ENCODE data around the gene SLC24A2.

The SLC24A2 gene

DNA sequence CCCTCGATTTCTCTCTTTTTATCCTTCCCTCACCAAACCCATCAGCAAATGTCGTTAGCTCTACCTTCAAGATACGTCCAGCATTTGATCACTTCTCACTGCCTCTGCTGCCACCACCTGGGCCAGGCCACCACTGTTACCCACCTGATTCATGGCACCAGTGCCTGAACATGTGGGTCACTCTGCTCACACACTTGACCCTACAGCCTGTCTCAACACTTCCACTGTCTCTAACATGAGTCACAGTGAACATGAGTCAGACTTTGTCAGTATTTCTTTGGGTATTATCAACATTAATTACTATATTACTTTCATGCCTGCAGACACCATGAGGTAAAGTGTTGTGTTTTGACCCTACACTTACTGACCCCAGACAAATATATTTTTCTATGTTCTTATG lies 19.6 kb downstream of the SLC24A2 start:
- no peak overlapping the region for H3K4me3 ChIP-seq (ENCODE audit: control insufficient read depth, low read depth, low read length)
- TF ChIP-seq, protein P1, sequence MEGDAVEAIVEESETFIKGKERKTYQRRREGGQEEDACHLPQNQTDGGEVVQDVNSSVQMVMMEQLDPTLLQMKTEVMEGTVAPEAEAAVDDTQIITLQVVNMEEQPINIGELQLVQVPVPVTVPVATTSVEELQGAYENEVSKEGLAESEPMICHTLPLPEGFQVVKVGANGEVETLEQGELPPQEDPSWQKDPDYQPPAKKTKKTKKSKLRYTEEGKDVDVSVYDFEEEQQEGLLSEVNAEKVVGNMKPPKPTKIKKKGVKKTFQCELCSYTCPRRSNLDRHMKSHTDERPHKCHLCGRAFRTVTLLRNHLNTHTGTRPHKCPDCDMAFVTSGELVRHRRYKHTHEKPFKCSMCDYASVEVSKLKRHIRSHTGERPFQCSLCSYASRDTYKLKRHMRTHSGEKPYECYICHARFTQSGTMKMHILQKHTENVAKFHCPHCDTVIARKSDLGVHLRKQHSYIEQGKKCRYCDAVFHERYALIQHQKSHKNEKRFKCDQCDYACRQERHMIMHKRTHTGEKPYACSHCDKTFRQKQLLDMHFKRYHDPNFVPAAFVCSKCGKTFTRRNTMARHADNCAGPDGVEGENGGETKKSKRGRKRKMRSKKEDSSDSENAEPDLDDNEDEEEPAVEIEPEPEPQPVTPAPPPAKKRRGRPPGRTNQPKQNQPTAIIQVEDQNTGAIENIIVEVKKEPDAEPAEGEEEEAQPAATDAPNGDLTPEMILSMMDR (conservative IDR thresholded peaks at IDR 0.05; ENCODE audit: control insufficient read depth, insufficient read depth, low read depth, low read length) = no peak
- DNase-seq (ENCODE audit: low read depth) = no peak

DNA sequence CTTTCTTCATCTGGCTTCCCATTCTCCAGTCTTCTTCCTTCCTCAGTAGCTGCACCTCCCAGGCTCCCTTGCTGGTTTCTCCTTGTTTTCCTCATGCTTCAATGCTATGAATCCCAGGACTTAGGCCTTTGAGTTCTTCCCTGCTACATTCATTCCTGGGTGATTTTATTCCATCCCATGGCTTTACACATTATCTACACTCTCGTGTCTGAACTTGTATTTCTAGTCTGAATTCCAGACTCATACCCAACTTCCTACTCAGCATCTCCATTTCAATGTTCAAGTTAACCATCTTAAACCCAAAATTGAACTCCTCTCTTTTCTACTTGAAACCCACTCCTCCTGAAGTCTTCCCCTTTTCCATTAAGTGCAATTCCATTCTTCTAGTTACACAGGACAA lies 20.0 kb downstream of the SLC24A2 start:
- TF ChIP-seq, protein P1 (conservative IDR thresholded peaks at IDR 0.05; ENCODE audit: control insufficient read depth, insufficient read depth, low read depth, low read length) = no peak
- no peak for DNase-seq (ENCODE audit: low read depth)
- H3K4me3 ChIP-seq (ENCODE audit: control insufficient read depth, low read depth, low read length) = no peak overlapping the region

- DNase-seq (ENCODE audit: low read depth) = no peak
- H3K4me3 ChIP-seq (ENCODE audit: control insufficient read depth, low read depth, low read length) = no peak overlapping the region
- TF ChIP-seq, protein P1 (conservative IDR thresholded peaks at IDR 0.05; ENCODE audit: control insufficient read depth, insufficient read depth, low read depth, low read length) = no peak
Measured at GRCh38 chr9:19759066-19759465, 29.8 kb downstream of the SLC24A2 start.

- no peak overlapping the region for H3K4me3 ChIP-seq (ENCODE audit: control insufficient read depth, low read depth, low read length)
- TF ChIP-seq, protein P1 (conservative IDR thresholded peaks at IDR 0.05; ENCODE audit: control insufficient read depth, insufficient read depth, low read depth, low read length) = no peak
- no peak for DNase-seq (ENCODE audit: low read depth)
Measured at GRCh38 chr9:19757745-19758144, 31.1 kb downstream of the SLC24A2 start.

GRCh38 chr9:19754921-19755320 lies 33.9 kb downstream of the SLC24A2 start:
- TF ChIP-seq, protein P1 (conservative IDR thresholded peaks at IDR 0.05; ENCODE audit: control insufficient read depth, insufficient read depth, low read depth, low read length) = no peak

GRCh38 chr9:19748278-19749126 lies 40.3 kb downstream of the SLC24A2 start:
- TF ChIP-seq, protein P1 (conservative IDR thresholded peaks at IDR 0.05; ENCODE audit: control insufficient read depth, insufficient read depth, low read depth, low read length) = no peak
- DNase-seq (ENCODE audit: low read depth) = peak; percentile 7
- H3K4me3 ChIP-seq (ENCODE audit: control insufficient read depth, low read depth, low read length) = no peak overlapping the region

More at GRCh38 chr9:19754921-19755320, 33.9 kb downstream of the SLC24A2 start:
- H3K4me3 ChIP-seq (ENCODE audit: control insufficient read depth, low read depth, low read length) = no peak overlapping the region
- DNase-seq (ENCODE audit: low read depth) = no peak
